HG03060 (cell line): ENCODE data around the gene TASP1.
"Not testable (repeated sequence)": the region's sequence is repeated elsewhere in the genome, so short reads cannot be mapped to it uniquely, and the experiment has no call there.

Experiments
- ATAC-seq: cut with Tn5 transposase; IDR thresholded peaks from one replicate; pipeline ENCODE4 v1.9.1; 2021; ENCODE audit warnings: low read depth, moderate number of reproducible peaks; ENCODE audit not compliant: unreplicated experiment

Gene TASP1

GRCh38 chr20:13650474-13650873 lies 11.7 kb upstream of the TASP1 start:
- ATAC-seq = no peak

GRCh38 chr20:13648291-13649228 lies 9.8 kb upstream of the TASP1 start:
- ATAC-seq = no peak

GRCh38 chr20:13644010-13644409 lies 5.3 kb upstream of the TASP1 start:
- no peak for ATAC-seq

DNA sequence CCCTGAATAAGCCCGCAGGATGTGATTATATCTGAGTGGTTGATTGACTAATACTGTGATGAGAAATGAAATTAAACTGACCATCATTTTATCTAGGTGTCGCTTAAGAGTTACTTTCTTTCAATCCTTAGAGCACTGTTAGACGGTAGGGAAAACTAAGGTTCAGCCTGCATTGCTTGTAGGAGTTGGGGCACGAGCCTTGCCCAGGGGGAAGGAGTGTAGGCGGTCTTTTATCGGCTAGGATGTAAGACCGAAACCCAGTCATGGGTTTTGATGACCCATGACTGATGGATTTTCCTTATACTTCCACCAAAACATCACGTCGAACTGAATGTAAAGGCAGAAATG lies 392 bp upstream of the TASP1 start:
- ATAC-seq = peak; percentile 13

- no peak for ATAC-seq
Measured at GRCh38 chr20:13638162-13638495, 603 bp downstream of the TASP1 start.

DNA sequence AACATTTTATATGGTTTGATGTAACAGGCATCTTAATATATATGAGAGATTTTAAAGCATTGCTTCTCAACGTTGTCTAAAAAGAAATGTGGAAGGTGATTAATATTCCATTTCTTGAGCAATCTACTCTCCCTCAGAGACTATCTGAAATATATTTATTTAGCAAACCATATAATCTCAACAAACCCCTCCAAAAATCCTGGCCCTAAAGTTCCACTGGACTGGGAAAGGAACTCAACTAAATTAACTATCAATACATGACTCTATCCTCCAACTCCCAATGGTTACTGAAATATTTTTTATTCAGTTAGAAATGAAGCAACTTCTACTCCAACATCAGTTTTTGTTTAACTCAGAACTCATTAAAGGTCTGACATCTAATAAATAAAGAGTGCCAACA lies 6.3 kb downstream of the TASP1 start:
- no peak for ATAC-seq

DNA sequence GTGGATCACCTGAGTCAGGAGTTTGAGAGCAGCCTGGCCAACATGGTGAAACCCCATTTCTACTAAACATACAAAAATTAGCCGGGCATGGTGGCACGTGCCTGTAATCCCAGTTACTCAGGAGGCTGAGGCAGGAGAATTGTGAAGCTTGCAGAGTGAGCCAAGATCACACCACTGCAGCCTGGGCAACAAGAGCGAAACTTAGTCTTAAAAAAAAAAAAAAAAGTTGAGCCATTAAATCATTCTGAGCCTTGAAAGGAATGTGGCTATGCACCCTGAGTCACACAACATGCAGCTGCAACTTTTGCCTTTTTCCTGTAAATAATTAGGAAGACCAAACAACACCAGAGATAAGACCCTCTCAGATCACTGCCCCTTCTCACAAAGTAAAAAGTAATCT lies 11.2 kb downstream of the TASP1 start:
- ATAC-seq = not testable (repeated sequence)

DNA sequence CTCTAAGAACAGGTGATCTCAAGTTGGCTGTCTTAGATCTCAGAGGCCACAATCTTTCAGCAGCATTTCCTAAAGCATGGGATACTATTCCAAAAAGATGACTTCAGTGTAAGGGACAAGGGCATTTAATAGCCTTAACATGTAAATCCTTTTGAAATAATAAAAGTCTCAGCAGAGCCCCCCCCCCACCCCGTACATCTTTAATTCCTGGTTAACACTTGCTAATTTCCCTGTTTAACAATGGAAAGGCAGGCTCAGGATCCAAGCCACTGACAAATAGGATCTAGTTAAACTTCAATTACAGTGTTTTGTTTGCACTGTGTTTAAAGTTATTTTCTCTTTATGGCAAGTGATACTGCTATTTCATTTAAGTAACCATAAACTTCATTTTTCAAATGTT lies 12.0 kb downstream of the TASP1 start:
- ATAC-seq = no peak

DNA sequence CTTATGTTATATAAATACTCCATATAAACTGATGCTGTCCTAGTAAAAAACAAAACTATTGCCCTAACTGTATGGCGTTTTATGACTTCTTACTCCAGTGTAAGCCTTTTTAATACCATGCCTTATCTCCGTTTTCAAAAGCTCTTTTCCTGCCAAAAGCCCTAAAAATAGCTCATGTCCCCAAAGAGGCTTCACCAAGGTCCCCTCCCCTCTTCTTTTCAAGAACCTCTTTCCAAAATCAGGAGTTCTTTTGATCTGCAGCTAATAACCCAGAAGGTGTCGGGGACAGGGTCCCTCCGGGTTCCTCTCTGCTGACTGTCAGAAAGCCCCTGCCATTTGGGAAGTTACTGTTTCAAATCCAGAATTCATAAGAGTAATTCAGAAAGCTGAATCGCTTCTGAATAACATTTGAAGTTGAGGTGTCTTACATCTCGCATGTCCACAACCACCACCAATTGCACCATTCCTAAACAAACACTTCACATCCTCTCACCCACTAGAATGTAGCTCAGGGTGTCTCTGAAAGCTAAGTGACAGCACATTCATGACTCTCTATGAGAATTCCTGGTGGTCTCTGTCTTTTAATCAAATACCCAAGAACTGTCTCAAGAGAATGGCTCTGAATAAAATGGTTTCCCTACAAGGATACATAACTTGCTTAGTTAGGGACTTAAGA lies 13.3 kb downstream of the TASP1 start:
- no peak for ATAC-seq

DNA sequence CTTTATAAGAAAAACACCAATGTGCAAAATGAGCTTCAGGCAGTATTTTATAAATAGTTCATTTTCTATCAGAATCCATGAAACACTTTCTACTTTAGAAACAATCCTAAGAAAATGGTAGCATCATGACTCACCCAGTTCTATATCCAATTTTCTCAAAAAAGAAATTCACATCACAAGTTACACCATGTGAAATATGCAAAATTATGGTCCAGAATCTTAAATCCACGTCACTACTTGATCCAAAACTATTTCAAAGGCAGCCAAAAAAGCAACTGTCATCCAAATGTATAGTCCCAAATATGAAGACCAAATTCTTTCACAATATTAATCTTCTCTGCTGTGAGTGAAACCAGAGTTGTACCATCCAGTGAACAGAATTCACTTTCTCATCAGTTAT lies 19.3 kb downstream of the TASP1 start:
- ATAC-seq = not testable (repeated sequence)

GRCh38 chr20:13618456-13618855 lies 20.3 kb downstream of the TASP1 start:
- ATAC-seq = not testable (repeated sequence)

GRCh38 chr20:13617585-13617984 lies 21.1 kb downstream of the TASP1 start:
- ATAC-seq = not testable (repeated sequence)

- ATAC-seq = not testable (repeated sequence)
Measured at GRCh38 chr20:13616713-13617112, 22.0 kb downstream of the TASP1 start.

DNA sequence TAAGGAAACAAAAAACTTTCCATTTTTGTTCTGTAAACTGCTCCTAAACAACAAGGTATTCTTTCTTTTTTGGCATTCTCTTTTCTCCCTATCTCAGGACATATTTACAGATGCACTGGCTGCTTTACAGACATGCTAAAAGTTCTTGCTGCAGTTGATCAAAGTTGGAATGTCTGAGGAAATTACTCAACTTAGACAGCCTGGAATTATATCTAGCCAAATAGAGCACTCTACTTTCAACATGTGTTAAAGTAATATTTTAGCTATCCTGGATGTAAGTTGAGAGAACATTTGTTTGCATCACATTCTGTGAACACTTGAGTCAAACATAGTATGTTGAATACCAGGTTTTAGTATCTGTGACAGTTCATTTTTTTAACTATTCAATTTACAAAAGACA lies 24.8 kb downstream of the TASP1 start:
- ATAC-seq = no peak

DNA sequence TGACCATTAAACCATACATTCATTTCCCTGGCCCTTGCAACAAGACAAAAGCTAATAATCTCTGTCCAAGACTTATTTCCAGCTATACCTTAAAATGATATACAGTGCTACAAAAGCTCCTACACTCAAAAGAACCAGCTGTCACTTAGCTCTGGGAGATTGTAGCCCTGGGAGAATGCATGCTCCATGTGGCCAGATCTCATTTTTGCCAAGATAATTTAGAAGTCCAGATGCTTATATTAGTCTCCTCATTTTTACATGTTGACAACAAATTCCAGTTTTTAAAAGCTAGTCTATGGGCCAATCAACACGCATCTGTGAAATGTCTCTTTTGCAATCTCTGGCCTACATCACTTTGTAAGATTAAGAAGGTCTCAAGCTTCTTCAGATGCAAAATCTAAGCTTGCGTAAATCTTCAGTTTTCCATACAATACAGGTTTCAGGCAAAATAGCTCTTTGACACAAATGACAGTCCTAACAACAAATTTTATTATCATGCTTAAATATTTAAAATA lies 27.1 kb downstream of the TASP1 start:
- no peak for ATAC-seq

- ATAC-seq = no peak
Measured at GRCh38 chr20:13610184-13610583, 28.5 kb downstream of the TASP1 start.

- no peak for ATAC-seq
Measured at GRCh38 chr20:13608066-13608465, 30.7 kb downstream of the TASP1 start.

DNA sequence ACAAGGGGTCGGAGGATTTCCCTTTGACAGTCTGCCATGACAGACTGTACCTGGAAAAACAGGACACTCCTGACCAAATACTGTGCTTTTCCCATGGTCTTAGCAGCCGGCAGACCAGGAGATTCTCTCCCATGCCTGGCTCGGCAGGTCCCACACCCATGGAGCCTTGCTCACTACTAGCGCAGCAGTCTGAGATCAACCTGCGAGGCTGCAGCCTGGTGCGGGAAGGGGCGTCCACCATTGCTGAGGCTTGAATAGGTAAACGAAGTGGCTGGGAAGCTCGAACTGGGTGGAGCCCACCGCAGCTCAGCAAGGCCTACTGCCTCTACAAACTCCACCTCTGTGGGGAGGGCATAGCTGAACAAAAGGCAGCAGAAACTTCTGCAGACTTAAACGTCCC lies 45.3 kb downstream of the TASP1 start:
- ATAC-seq = not testable (repeated sequence)

- ATAC-seq = no peak
Measured at GRCh38 chr20:13588049-13588448, 50.7 kb downstream of the TASP1 start.

GRCh38 chr20:13587370-13587769 lies 51.4 kb downstream of the TASP1 start:
- ATAC-seq = no peak

DNA sequence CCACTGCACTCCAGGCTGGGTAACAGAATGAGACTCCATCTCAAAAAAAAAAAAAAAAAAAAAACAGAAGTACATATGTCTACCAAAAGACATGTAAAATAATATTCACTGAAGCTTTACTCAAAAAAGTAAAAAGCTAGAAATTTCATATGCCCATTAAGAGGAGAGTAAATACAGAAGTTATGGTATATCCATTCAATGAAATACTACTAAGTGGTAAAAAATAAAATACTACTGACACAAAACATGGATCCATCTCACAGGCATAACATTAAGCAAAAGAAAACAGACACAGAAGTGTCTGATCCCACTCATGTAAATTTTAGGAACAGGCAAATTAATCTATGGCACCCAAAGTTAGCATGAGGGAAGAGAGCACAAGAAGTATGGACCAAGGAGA lies 52.6 kb downstream of the TASP1 start:
- no peak for ATAC-seq

DNA sequence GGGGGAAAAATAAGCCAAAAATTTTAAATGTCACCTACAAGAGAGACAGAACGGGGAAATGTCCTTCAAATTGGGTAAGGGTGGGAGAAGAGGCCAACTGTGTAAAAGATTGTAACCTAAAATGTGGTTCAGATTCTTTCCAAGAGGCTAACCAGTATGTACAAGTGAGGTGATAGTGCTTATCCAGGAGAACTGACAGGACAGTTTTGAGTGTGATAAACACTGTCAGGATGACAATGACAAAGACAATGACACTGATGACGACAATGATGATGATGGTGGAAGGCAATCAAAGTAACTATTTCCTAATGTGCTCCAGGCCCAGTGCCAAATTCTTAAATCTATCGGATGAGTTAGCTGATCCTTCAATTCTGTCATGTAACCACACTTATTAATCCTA lies 57.3 kb downstream of the TASP1 start:
- no peak for ATAC-seq
